ENCODE results near the gene KIF26B.

The KIF26B gene

DNA sequence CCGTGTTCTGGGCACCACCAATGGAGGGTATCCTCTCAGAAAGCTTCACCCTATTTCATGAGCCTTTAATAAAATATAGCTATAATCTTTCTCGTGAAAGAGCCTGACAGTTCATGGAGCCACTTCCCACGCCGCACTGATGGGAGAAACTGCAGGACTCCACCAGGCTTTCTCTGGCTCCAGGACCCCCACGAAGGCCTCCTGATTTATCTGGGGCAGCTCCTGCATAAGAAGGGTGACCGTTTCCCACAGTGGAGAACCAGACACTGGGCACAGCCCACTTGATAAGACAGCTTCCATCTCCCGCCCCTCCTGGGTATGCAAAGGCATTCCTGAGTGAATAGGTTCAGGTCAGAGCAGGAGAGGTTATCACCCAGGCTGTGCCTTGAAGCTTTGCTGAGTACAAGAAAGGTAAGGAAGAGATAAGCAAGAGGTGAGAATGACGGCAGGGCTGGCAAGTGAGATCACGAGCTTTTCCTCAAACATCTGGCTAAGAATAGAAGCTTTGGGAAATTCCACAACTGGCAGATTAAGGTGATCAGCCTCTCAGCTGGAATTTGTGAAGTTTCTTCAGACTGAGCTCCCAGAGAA, 499.8 kb downstream of the KIF26B start:
- TF ChIP-seq, protein P1, sequence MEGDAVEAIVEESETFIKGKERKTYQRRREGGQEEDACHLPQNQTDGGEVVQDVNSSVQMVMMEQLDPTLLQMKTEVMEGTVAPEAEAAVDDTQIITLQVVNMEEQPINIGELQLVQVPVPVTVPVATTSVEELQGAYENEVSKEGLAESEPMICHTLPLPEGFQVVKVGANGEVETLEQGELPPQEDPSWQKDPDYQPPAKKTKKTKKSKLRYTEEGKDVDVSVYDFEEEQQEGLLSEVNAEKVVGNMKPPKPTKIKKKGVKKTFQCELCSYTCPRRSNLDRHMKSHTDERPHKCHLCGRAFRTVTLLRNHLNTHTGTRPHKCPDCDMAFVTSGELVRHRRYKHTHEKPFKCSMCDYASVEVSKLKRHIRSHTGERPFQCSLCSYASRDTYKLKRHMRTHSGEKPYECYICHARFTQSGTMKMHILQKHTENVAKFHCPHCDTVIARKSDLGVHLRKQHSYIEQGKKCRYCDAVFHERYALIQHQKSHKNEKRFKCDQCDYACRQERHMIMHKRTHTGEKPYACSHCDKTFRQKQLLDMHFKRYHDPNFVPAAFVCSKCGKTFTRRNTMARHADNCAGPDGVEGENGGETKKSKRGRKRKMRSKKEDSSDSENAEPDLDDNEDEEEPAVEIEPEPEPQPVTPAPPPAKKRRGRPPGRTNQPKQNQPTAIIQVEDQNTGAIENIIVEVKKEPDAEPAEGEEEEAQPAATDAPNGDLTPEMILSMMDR (IDR thresholded peaks at IDR 0.05; ENCODE audit: low read depth, low read length): no peak
- peak in 1 of 2 donors; percentile 61 for DNase-seq (ENCODE audit: low read depth in 2 of 2)

DNA sequence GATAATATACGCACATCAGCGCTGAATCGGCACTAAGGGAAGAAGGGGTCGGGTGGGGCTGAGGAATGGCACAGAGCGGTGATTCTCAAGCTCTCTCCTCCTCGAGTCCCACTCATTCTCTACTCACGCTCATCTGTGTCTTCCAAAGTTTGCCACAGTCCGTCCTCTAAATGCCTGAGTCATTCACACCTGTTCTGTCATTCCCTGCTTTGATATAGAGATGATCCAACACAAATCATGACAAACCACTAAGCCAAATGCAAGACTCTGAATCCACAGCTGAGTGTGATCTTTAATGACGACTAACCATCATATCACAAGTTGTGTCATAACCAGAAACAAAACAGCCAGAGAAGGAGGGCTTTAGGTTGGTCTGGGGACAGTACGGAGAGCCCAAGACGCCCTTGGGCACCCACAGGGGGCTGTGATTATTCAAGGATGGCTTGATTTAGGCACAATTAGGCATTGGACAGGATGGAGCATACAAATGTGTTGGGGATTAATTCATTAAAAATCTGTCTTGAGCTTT, 501.5 kb downstream of the KIF26B start:
- no peak for DNase-seq (ENCODE audit: low read depth in 2 of 2)
- H3K4me3 ChIP-seq (replicated peaks in 1 of 2; ENCODE audit: low read depth in 2 of 2, low read length in 2 of 2): no peak overlapping the region
- TF ChIP-seq, protein P1 (IDR thresholded peaks at IDR 0.05; ENCODE audit: low read depth, low read length): no peak

More for the DNA sequence above, 499.8 kb downstream of the KIF26B start:
- no peak overlapping the region for H3K4me3 ChIP-seq (replicated peaks in 1 of 2; ENCODE audit: low read depth in 2 of 2, low read length in 2 of 2)

DNA sequence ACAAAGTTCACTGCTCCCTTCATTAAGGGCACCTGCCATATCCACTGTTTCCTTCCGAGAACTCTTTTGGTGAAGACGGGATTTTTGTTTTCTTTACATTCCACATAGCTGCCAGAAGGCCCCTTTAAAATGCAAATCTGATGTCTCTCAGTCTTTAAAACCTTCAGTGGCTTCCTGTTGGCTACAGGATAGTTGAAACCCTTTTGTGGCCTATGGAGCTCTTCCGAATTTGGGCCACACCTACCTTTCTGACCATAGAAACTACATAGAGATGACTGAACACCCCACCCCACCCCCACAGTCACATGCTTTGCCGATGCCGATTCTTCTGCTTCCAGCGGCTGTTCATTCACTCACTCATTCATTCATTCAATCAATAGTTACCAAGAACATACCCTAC, 502.6 kb downstream of the KIF26B start:
- TF ChIP-seq, protein P1 (IDR thresholded peaks at IDR 0.05; ENCODE audit: low read depth, low read length): no peak
- no peak overlapping the region for H3K4me3 ChIP-seq (replicated peaks in 1 of 2; ENCODE audit: low read depth in 2 of 2, low read length in 2 of 2)
- no peak for DNase-seq (ENCODE audit: low read depth in 2 of 2)

- no peak for DNase-seq (ENCODE audit: low read depth in 2 of 2)
- H3K4me3 ChIP-seq (replicated peaks in 1 of 2; ENCODE audit: low read depth in 2 of 2, low read length in 2 of 2): no peak overlapping the region
- TF ChIP-seq, protein P1 (IDR thresholded peaks at IDR 0.05; ENCODE audit: low read depth, low read length): no peak
These were observed 508.6 kb downstream of the KIF26B start for GRCh38 chr1:245663373-245663772.

GRCh38 chr1:245663841-245664240, 509.1 kb downstream of the KIF26B start:
- H3K4me3 ChIP-seq (replicated peaks in 1 of 2; ENCODE audit: low read depth in 2 of 2, low read length in 2 of 2): no peak overlapping the region
- TF ChIP-seq, protein P1 (IDR thresholded peaks at IDR 0.05; ENCODE audit: low read depth, low read length): no peak
- no peak for DNase-seq (ENCODE audit: low read depth in 2 of 2)

DNA sequence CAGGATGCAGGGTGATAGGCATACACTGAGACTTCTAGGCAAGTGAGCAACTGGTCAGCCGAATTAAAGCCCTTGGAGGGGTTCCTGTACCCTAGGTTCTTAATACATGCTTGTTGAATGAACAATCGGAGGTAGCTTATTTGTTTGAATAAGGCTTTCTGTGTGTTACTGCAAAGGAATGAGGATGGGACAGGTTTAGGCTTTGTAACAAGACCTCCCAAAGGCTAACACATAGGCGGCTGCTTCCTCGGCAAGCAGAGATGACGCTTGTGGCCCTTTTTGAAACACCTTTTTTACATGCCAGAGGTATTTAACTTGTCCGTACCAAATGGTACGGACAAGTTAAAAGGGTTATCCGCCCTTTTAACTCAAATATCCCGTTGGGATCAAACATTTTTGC, 511.6 kb downstream of the KIF26B start:
- DNase-seq (ENCODE audit: low read depth in 2 of 2): no peak
- TF ChIP-seq, protein P1 (IDR thresholded peaks at IDR 0.05; ENCODE audit: low read depth, low read length): no peak
- no peak overlapping the region for H3K4me3 ChIP-seq (replicated peaks in 1 of 2; ENCODE audit: low read depth in 2 of 2, low read length in 2 of 2)

GRCh38 chr1:245671349-245671748, 516.6 kb downstream of the KIF26B start:
- no peak overlapping the region for H3K4me3 ChIP-seq (replicated peaks in 1 of 2; ENCODE audit: low read depth in 2 of 2, low read length in 2 of 2)
- TF ChIP-seq, protein P1 (IDR thresholded peaks at IDR 0.05; ENCODE audit: low read depth, low read length): no peak
- no peak for DNase-seq (ENCODE audit: low read depth in 2 of 2)
